ENCODE measurements around the gene DRICH1. TPM values are rescaled to one million over a fixed set of nuclear protein-coding genes. Genes with fewer than 3 reads are reported as not detected.
"Not testable (repeated sequence)": the region's sequence is repeated elsewhere in the genome, so short reads cannot be mapped to it uniquely, and the experiment has no call there.

DRICH1 gene
- total RNA-seq (2014; rRNA removed; shearing (Covaris generic); ENCODE audit: low replicate concordance) = 1.2 TPM in 1 of 2 replicates, not detected in the other

DNA sequence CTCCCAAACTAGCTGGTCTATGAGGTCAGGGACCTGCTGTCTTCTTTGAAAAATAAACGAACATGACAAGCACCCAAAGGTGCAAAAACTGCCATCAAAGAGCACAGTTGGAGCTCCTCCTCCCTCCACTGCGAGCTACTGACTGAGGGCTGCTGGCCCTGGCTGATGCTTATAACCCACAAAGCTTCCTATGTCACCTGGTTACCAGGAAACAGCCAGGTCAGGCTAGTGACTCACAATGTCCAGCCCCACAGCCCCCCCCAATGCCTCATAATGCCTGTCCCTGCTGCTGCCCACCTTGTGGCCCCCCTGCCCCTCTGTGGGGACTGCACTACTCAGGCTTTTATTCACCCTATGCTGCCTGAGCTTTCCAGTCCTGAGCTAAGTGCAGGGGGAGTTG, at the start of gene DRICH1:
TSS of gene DRICH1 (minus strand) at position 144 of the 400 bp plus-strand sequence. CDS start 298 bp downstream, outside the sequence.
- no peaks in the 10 kb centered on the region for H3K27me3 ChIP-seq (ENCODE audit: low read length)
- H3K9me2 ChIP-seq (replicated peaks; ENCODE audit: insufficient read depth, low read length) = no peaks in the 10 kb centered on the region
- H4K20me1 ChIP-seq (ENCODE audit: insufficient read depth, low read depth, low read length) = no peaks in the 10 kb centered on the region
- H3K9me3 ChIP-seq (ENCODE audit: low read length) = no peaks in the 10 kb centered on the region
- H3K27ac ChIP-seq (ENCODE audit: low read length) = no peak within 1 kb of the TSS
- H3K4me1 ChIP-seq (ENCODE audit: low read length) = peaks cover 10% of the 10 kb centered on the region
- no peak within 1 kb of the TSS for H3K4me2 ChIP-seq (ENCODE audit: low read depth, low read length, poor library complexity, severe bottlenecking)
- H3K4me3 ChIP-seq (ENCODE audit: low read length) = no peak within 1 kb of the TSS
- DNase-seq = no peak
- no peaks in the 10 kb centered on the region for H3K36me3 ChIP-seq (ENCODE audit: insufficient read depth, low read length)
- H3K9ac ChIP-seq (ENCODE audit: low read length) = no peak within 1 kb of the TSS
- no peak within 1 kb of the TSS for H2AFZ ChIP-seq (ENCODE audit: low read length)
- no peaks in the 10 kb centered on the region for H3K79me2 ChIP-seq (ENCODE audit: low read length)

DNA sequence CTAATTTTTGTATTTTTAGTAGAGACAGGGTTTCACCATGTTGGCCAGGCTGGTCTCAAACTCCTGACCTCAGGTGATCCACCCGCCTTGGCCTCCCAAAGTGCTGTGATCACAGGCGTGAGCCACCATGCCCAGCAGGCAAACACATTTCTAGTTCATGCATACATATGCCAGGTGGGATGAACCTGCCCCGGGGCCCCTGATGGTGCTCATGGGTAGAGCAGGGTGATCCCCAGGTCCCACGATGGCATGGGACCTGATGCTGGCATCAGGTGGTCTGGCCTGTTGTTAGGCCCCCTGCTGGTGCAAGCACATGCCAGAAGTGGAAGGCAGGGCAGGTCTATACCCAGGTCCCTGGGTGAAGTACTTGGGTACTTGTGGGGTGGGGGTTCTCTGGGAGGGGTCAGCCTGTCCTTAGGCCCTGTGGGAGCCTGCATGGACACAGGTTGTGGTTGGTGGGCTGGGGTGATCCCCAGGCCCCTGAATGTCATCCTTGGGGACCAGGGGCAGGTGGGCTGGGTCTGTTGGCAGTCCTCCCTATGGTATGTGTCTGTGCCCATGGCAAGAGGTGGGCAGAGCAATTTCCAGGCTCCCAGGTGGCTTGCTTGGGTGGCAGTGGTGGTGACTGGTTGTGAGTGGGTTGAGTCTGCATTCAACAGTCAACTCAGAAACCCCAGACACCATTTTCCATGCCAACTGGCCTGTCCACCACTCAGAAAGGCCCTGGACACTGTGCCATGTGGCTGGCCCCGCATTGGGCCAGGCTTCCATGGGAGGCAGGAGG, 49.1 kb upstream of the DRICH1 start:
- no peak for DNase-seq
- no peaks in the 10 kb centered on the region for H3K27me3 ChIP-seq (ENCODE audit: low read length)
- H4K20me1 ChIP-seq (ENCODE audit: insufficient read depth, low read depth, low read length) = no peaks in the 10 kb centered on the region
- no peak overlapping the region for H3K27ac ChIP-seq (ENCODE audit: low read length)
- no peak overlapping the region for H3K4me3 ChIP-seq (ENCODE audit: low read length)
- no peaks in the 10 kb centered on the region for H3K9me3 ChIP-seq (ENCODE audit: low read length)
- H3K9me2 ChIP-seq (replicated peaks; ENCODE audit: insufficient read depth, low read length) = no peaks in the 10 kb centered on the region
- H3K79me2 ChIP-seq (ENCODE audit: low read length) = no peaks in the 10 kb centered on the region
- 0 out of 2 replicates have a peak, but pooled peaks cover 3% of the 10 kb centered on the region for H3K4me1 ChIP-seq (ENCODE audit: low read length)
- H2AFZ ChIP-seq (ENCODE audit: low read length) = no peak overlapping the region
- H3K9ac ChIP-seq (ENCODE audit: low read length) = no peak overlapping the region
- no peak overlapping the region for H3K4me2 ChIP-seq (ENCODE audit: low read depth, low read length, poor library complexity, severe bottlenecking)
- 0 out of 2 replicates have a peak, but pooled peaks cover 14% of the 10 kb centered on the region for H3K36me3 ChIP-seq (ENCODE audit: insufficient read depth, low read length)

DNA sequence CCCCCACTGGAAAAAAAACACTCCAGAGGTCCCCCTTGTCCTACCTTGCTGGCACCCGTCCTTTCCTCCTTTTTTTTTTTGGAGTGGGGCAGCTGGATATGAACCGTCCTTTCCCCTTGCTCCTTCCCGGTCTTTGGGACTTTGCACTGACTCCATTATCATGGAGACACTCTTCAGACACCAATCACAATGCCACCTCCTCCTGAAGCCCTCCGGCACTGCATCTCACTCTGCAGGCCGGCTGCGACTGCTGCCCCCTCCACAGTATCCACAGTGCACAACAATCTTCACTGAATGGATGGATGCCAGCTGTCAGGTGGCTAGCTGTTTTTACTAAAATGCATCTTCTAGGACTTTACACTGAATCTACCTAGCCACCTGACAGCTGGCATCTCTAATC, 46.0 kb upstream of the DRICH1 start:
- Histone ChIP-seq H3K4me2 (ENCODE audit: low read depth, low read length, poor library complexity, severe bottlenecking) (no peak overlapping the region), H3K79me2 (ENCODE audit: low read length) (no peaks in the 10 kb centered on the region), H3K9ac (ENCODE audit: low read length) (no peak overlapping the region), H3K4me1 (ENCODE audit: low read length) (0 out of 2 replicates have a peak, but pooled peaks cover 3% of the 10 kb centered on the region), H3K9me3 (ENCODE audit: low read length) (no peaks in the 10 kb centered on the region), H3K36me3 (ENCODE audit: insufficient read depth, low read length) (0 out of 2 replicates have a peak, but pooled peaks cover 14% of the 10 kb centered on the region), H3K27me3 (ENCODE audit: low read length) (no peaks in the 10 kb centered on the region), H2AFZ (ENCODE audit: low read length) (no peak overlapping the region), H3K9me2 (replicated peaks; ENCODE audit: insufficient read depth, low read length) (no peaks in the 10 kb centered on the region), H3K4me3 (ENCODE audit: low read length) (no peak overlapping the region), H3K27ac (ENCODE audit: low read length) (no peak overlapping the region), H4K20me1 (ENCODE audit: insufficient read depth, low read depth, low read length) (no peaks in the 10 kb centered on the region)
- DNase-seq = no peak

GRCh38 chr22:23677701-23677995, 45.5 kb upstream of the DRICH1 start:
- no peak overlapping the region for H3K27ac ChIP-seq (ENCODE audit: low read length)
- H3K4me2 ChIP-seq (ENCODE audit: low read depth, low read length, poor library complexity, severe bottlenecking) = no peak overlapping the region
- H4K20me1 ChIP-seq (ENCODE audit: insufficient read depth, low read depth, low read length) = no peaks in the 10 kb centered on the region
- no peaks in the 10 kb centered on the region for H3K9me3 ChIP-seq (ENCODE audit: low read length)
- H3K4me3 ChIP-seq (ENCODE audit: low read length) = no peak overlapping the region
- no peak overlapping the region for H3K9ac ChIP-seq (ENCODE audit: low read length)
- H3K9me2 ChIP-seq (replicated peaks; ENCODE audit: insufficient read depth, low read length) = no peaks in the 10 kb centered on the region
- no peaks in the 10 kb centered on the region for H3K27me3 ChIP-seq (ENCODE audit: low read length)
- H3K4me1 ChIP-seq (ENCODE audit: low read length) = 0 out of 2 replicates have a peak, but pooled peaks cover 3% of the 10 kb centered on the region
- H2AFZ ChIP-seq (ENCODE audit: low read length) = no peak overlapping the region
- H3K36me3 ChIP-seq (ENCODE audit: insufficient read depth, low read length) = 0 out of 2 replicates have a peak, but pooled peaks cover 14% of the 10 kb centered on the region
- no peak for DNase-seq
- no peaks in the 10 kb centered on the region for H3K79me2 ChIP-seq (ENCODE audit: low read length)

- not testable (repeated sequence) for H3K4me1 ChIP-seq (ENCODE audit: low read length); H2AFZ ChIP-seq (ENCODE audit: low read length); H3K4me3 ChIP-seq (ENCODE audit: low read length)
Measured at GRCh38 chr22:23676841-23677700, 45.0 kb upstream of the DRICH1 start.

DNA sequence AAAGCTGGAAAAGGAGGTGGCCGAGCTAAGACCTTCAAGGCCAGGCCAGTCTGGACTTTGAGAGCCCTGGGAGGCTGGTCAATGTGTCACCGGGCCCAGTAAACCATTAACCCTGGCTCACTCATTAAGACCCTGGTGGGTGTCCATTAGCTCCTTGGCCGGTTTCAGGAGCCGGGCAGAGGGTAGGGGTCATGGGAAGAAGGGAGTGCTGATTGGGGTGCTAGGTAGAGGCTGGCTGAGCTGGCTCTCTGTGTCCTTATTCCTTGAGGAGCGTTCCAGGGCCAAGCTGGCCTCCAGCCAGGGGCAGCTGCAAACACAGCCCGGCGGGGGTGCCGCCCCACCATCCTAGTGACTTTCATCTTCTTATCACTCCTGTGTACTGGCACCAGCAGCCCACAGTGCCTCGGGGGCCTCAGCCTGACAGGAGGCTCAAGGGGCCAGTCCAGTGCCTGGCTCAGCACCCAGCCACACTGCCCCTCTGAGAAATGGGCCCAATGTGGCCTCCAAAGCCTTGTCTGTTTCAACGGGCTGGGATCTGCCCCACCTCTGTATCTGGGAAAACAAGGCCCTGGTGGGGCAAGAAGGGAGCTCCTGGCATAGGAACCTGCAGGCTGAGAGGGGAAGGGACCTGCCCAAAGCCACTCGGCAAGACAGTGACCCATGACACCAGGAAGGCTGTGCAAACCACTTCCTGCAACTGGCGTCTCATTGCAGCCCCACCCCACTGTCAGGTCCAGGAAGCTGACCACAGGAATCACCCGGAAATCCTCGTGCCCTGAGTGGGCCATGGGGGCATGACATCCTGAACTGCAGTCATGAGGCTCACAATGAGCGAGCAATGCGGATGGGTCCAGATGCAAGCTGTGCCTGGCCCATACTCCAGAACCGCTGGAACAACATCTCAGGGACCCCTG, 43.6 kb upstream of the DRICH1 start:
- Histone ChIP-seq H4K20me1 (ENCODE audit: insufficient read depth, low read depth, low read length) (no peaks in the 10 kb centered on the region), H3K36me3 (ENCODE audit: insufficient read depth, low read length) (0 out of 2 replicates have a peak, but pooled peaks cover 3% of the 10 kb centered on the region), H3K27ac (ENCODE audit: low read length) (no peak overlapping the region), H3K4me2 (ENCODE audit: low read depth, low read length, poor library complexity, severe bottlenecking) (no peak overlapping the region), H3K4me3 (ENCODE audit: low read length) (no peak overlapping the region), H3K9me3 (ENCODE audit: low read length) (no peaks in the 10 kb centered on the region), H3K9ac (ENCODE audit: low read length) (no peak overlapping the region), H3K9me2 (replicated peaks; ENCODE audit: insufficient read depth, low read length) (no peaks in the 10 kb centered on the region), H3K79me2 (ENCODE audit: low read length) (no peaks in the 10 kb centered on the region), H3K4me1 (ENCODE audit: low read length) (0 out of 2 replicates have a peak, but pooled peaks cover 3% of the 10 kb centered on the region), H3K27me3 (ENCODE audit: low read length) (no peaks in the 10 kb centered on the region), H2AFZ (ENCODE audit: low read length) (no peak overlapping the region)
- no peak for DNase-seq

More at GRCh38 chr22:23676841-23677700, 45.0 kb upstream of the DRICH1 start:
- not testable (repeated sequence) for H3K4me2 ChIP-seq (ENCODE audit: low read depth, low read length, poor library complexity, severe bottlenecking); H3K9ac ChIP-seq (ENCODE audit: low read length); DNase-seq; H4K20me1 ChIP-seq (ENCODE audit: insufficient read depth, low read depth, low read length); H3K27me3 ChIP-seq (ENCODE audit: low read length); H3K27ac ChIP-seq (ENCODE audit: low read length); H3K9me2 ChIP-seq (replicated peaks; ENCODE audit: insufficient read depth, low read length); H3K9me3 ChIP-seq (ENCODE audit: low read length); H3K79me2 ChIP-seq (ENCODE audit: low read length)
- H3K36me3 ChIP-seq (ENCODE audit: insufficient read depth, low read length) = 0 out of 2 replicates have a peak, but pooled peaks cover 11% of the 10 kb centered on the region

DNA sequence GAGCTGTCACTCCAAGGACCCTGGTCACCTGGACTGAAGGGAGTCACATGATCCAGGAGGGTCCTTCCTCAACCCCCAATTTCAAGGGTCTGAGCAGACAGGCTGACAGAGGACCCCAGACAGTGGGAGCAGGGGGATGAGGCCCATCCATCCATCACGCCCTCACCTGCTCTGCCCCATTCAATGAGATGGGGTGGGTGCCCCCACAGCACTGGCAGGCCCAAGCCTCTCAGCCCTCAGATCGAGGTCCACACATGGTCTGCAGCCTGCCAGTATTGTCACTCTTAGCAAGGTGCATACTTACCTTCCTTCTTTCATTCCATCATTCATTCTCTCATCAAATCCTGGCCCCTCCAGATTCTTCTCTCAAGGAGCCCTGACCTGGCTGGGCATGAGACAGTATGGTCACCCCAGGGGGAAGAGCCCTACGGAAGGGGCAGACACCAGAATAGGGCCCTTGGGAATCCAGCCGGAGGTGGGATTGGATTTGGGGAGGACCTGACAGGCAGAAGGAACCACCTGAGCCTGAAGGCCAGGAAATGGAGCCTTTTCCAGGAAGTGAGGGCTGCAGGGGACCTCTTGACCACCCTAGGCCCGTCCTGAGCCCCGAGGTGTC, 42.9 kb upstream of the DRICH1 start:
- DNase-seq; H3K4me1 ChIP-seq (ENCODE audit: low read length); H3K27me3 ChIP-seq (ENCODE audit: low read length); H2AFZ ChIP-seq (ENCODE audit: low read length); H3K4me2 ChIP-seq (ENCODE audit: low read depth, low read length, poor library complexity, severe bottlenecking); H3K79me2 ChIP-seq (ENCODE audit: low read length); H3K9me3 ChIP-seq (ENCODE audit: low read length); H3K27ac ChIP-seq (ENCODE audit: low read length); H3K36me3 ChIP-seq (ENCODE audit: insufficient read depth, low read length); H3K9me2 ChIP-seq (replicated peaks; ENCODE audit: insufficient read depth, low read length); H3K9ac ChIP-seq (ENCODE audit: low read length); H4K20me1 ChIP-seq (ENCODE audit: insufficient read depth, low read depth, low read length); H3K4me3 ChIP-seq (ENCODE audit: low read length): not testable (repeated sequence)
